ENCODE measurements around the gene PEX5L. TPM values are rescaled to one million over a fixed set of nuclear protein-coding genes. Genes with fewer than 3 reads are reported as not detected.

Gene PEX5L
- total RNA-seq, 4 donors from 2014 or later, result 1.2 TPM; not detected in 3

DNA sequence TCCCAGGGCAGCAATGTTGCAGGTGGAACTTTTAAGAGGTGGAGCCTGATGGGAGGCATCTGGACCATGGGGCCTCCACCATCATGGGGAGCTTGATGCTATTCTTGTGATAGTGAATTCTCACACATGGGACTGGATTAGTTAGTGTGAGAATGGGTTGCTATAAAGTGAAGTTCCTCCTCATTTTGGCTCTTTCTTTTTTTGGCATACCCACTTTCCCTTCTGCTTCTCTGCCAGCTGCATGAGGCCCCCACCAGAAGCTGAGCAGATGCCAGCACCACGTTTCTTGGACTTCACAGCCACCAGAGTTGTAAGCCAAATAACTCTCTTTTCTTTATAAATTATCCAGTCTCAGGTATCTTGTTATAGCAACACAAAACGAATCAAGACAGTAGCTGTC lies 101.0 kb downstream of the PEX5L start:
- no peak overlapping the region for H3K4me3 ChIP-seq
- intact Hi-C loops (cut with DNase I; ENCODE audit: low total_unique reads), result no loop called here
- no peaks in the 10 kb centered on the region for H3K9me3 ChIP-seq
- H3K36me3 ChIP-seq, result no peaks in the 10 kb centered on the region
- in situ Hi-C loops (cut with MboI; ENCODE audit: low pct_ligation_motif_present in 1 of 4, low pct_unique_long_range_greater_than_20kb in 1 of 4, low sequenced_read_pairs in 3 of 4), result no loop called here
- no peak for DNase-seq
- no peak for TF ChIP-seq EP300 (IDR thresholded peaks at IDR 0.05; ENCODE audit: low read depth)
- no peak for TF ChIP-seq POLR2AphosphoS5 (IDR thresholded peaks at IDR 0.05)
- TF ChIP-seq, protein P1, sequence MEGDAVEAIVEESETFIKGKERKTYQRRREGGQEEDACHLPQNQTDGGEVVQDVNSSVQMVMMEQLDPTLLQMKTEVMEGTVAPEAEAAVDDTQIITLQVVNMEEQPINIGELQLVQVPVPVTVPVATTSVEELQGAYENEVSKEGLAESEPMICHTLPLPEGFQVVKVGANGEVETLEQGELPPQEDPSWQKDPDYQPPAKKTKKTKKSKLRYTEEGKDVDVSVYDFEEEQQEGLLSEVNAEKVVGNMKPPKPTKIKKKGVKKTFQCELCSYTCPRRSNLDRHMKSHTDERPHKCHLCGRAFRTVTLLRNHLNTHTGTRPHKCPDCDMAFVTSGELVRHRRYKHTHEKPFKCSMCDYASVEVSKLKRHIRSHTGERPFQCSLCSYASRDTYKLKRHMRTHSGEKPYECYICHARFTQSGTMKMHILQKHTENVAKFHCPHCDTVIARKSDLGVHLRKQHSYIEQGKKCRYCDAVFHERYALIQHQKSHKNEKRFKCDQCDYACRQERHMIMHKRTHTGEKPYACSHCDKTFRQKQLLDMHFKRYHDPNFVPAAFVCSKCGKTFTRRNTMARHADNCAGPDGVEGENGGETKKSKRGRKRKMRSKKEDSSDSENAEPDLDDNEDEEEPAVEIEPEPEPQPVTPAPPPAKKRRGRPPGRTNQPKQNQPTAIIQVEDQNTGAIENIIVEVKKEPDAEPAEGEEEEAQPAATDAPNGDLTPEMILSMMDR (IDR thresholded peaks at IDR 0.05), result no peak
- TF ChIP-seq POLR2A (IDR thresholded peaks at IDR 0.05), result no peak
- H3K4me1 ChIP-seq, result no peaks in the 10 kb centered on the region
- H3K27me3 ChIP-seq, result no peaks in the 10 kb centered on the region
- no peak overlapping the region for H3K27ac ChIP-seq
- 30 to 52% methylated on average over 2 of the region's 2 CpGs for WGBS, 2 donors (ENCODE audit: low coverage in 1 of 2)

DNA sequence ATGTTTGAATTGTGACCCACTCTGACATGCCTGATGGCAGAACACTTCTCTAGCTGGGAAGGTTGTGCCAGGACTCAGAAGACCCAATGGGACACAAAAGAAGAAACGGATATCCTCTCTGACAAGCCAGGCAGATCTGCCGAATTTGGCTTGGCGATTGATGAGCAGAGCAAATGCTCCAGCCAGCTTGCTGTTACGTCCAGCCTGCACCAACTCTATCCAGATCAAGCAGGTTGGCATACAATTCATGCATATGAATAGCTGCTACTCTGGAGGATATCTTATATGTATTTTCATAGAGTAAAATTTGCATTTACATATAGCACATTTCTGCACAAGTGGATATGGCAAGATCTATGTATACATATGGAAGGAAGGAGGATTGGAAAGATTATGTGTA lies 102.8 kb downstream of the PEX5L start:
- no peaks in the 10 kb centered on the region for H3K4me1 ChIP-seq
- WGBS, 2 donors (ENCODE audit: low coverage in 1 of 2), result 80% methylated on average over 4 of the region's 4 CpGs; no CpG with 5 or more reads in 1 of the 2 donors
- no peaks in the 10 kb centered on the region for H3K27me3 ChIP-seq
- H3K9me3 ChIP-seq, result no peaks in the 10 kb centered on the region
- intact Hi-C loops (cut with DNase I; ENCODE audit: low total_unique reads), result no loop called here
- in situ Hi-C loops (cut with MboI; ENCODE audit: low pct_ligation_motif_present in 1 of 4, low pct_unique_long_range_greater_than_20kb in 1 of 4, low sequenced_read_pairs in 3 of 4), result no loop called here
- no peak overlapping the region for H3K27ac ChIP-seq
- no peaks in the 10 kb centered on the region for H3K36me3 ChIP-seq
- H3K4me3 ChIP-seq, result no peak overlapping the region
- DNase-seq, result no peak
- TF ChIP-seq, protein P1 (IDR thresholded peaks at IDR 0.05), result no peak
- no peak for TF ChIP-seq POLR2A (IDR thresholded peaks at IDR 0.05)

DNA sequence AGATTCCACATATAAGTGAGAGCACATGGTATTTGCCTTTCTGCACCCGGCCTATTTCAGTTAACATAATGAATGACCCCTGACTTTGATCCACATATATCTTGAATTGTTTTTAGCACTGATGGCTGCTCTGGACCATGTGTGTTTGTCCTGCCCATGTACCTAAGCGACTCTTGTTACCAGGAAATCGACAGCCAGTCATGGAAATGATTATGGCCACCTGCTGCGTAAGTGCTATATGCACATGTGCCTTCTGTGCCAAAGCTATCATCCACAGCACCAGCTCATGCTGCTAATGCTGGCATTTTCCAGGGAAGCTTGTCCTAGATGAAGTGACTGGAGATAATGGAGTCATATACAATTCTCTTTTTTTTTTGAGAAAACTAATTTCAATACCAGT lies 103.7 kb downstream of the PEX5L start:
- no peaks in the 10 kb centered on the region for H3K4me1 ChIP-seq
- no peaks in the 10 kb centered on the region for H3K27me3 ChIP-seq
- in situ Hi-C loops (cut with MboI; ENCODE audit: low pct_ligation_motif_present in 1 of 4, low pct_unique_long_range_greater_than_20kb in 1 of 4, low sequenced_read_pairs in 3 of 4) (no loop called here), intact Hi-C loops (cut with DNase I; ENCODE audit: low total_unique reads) (no loop called here)
- H3K9me3 ChIP-seq, result no peaks in the 10 kb centered on the region
- no peak for DNase-seq
- H3K4me3 ChIP-seq, result no peak overlapping the region
- TF ChIP-seq EP300 (IDR thresholded peaks at IDR 0.05; ENCODE audit: low read depth) (no peak), POLR2AphosphoS5 (IDR thresholded peaks at IDR 0.05) (no peak), POLR2A (IDR thresholded peaks at IDR 0.05) (no peak)
- TF ChIP-seq, protein P1 (IDR thresholded peaks at IDR 0.05), result no peak
- H3K27ac ChIP-seq, result no peak overlapping the region
- no peaks in the 10 kb centered on the region for H3K36me3 ChIP-seq
- WGBS, 2 donors (ENCODE audit: low coverage in 1 of 2), result 70 to 85% methylated on average over 3 to 4 of the region's 4 CpGs

DNA sequence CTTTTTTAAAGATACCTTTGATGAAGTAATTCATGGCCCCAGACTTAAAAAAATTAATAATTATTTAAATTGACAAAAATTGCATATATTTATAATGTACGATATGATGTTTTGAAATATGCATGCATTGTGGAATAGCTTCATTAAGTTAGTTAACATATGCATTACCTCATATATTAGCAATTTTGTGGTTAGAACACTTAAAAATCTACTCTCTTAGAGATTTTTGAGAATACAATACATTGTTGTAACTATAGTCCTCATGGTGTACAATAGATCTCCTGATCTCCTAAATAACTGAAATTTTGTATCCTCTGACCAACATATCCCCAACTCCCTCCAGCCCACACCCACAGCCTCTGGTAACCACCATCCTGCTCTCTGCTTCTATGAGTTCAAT lies 104.1 kb downstream of the PEX5L start:
- TF ChIP-seq EP300 (IDR thresholded peaks at IDR 0.05; ENCODE audit: low read depth) (no peak), POLR2AphosphoS5 (IDR thresholded peaks at IDR 0.05) (no peak), POLR2A (IDR thresholded peaks at IDR 0.05) (no peak)
- TF ChIP-seq, protein P1 (IDR thresholded peaks at IDR 0.05), result no peak
- no peaks in the 10 kb centered on the region for H3K4me1 ChIP-seq
- no peak overlapping the region for H3K27ac ChIP-seq
- H3K27me3 ChIP-seq, result no peaks in the 10 kb centered on the region
- H3K4me3 ChIP-seq, result no peak overlapping the region
- in situ Hi-C loops (cut with MboI; ENCODE audit: low pct_ligation_motif_present in 1 of 4, low pct_unique_long_range_greater_than_20kb in 1 of 4, low sequenced_read_pairs in 3 of 4) (no loop called here), intact Hi-C loops (cut with DNase I; ENCODE audit: low total_unique reads) (no loop called here)
- H3K9me3 ChIP-seq, result no peaks in the 10 kb centered on the region
- no peak for DNase-seq
- no peaks in the 10 kb centered on the region for H3K36me3 ChIP-seq
- WGBS, 2 donors (ENCODE audit: low coverage in 1 of 2), result 86 to 88% methylated on average over 1 of the region's 1 CpG
